GM18873 (cell line): Measurements from ENCODE around the gene VAMP5.
"Not testable (repeated sequence)": the region's sequence is repeated elsewhere in the genome, so short reads cannot be mapped to it uniquely, and the experiment has no call there.

Experiments
- ATAC-seq: cut with Tn5 transposase; IDR thresholded peaks from one replicate; pipeline ENCODE4 v1.9.1; 2021; ENCODE audit warnings: mild to moderate bottlenecking, moderate library complexity, moderate number of reproducible peaks; ENCODE audit not compliant: unreplicated experiment, low FRiP score

The VAMP5 gene

GRCh38 chr2:85599468-85600234 lies 15.4 kb downstream of the VAMP5 start:
- no peak for ATAC-seq

DNA sequence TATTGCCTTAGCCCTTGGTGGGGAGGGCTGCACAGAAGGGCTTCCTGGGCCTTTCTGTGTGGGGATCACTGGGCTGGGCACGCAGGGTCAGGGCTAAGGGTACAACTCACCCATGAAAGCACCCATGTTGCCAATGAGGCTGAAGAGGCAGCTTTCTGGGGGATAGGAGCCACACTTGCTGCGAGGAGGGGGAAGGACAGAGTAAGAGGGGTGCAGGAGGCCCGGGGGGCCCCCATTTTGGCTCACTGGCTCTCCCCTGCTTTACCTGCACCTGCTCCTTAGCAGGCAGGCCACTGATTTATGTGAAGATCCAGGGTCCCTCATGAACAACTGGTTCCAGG lies 16.0 kb downstream of the VAMP5 start:
- ATAC-seq: no peak

DNA sequence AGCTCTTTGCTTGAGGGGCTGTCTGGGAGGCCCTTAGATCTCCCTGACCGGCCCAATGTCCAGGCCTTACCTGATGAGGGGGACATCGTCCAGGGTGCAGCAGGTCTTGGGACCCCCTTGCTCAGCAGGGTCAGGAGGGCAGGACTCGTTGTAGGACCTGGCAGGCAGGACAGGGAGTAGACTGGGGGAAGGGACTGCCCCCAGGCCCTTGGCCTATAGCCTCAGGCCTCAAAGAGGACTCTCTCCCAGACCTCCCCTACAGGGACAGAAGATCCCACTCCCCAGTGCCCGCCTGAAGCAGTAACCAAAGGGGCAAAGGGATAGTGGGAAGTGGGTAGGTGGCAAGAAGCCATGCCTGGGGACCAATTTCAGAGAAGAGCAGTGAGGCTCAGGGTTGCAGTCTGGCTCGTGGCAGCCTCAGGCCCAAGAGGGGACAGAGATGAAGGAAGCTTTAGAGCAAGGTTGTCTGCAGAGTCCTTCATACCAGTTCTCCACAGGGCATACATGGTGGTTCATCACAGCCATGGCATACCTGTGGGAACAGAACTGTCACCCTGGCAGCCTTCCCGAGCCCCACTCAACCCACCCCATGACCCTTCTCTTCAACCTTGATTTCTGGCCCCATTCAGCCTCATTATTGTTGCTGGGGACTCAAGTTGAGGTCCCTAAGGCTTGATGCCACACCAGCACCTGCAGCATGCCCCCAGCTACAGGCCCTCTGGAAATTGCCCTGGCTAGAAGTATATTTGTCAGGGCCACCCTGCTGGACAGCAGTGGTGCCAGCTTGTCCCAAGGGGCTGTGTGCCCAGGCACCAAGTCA lies 16.9 kb downstream of the VAMP5 start:
- ATAC-seq: no peak

DNA sequence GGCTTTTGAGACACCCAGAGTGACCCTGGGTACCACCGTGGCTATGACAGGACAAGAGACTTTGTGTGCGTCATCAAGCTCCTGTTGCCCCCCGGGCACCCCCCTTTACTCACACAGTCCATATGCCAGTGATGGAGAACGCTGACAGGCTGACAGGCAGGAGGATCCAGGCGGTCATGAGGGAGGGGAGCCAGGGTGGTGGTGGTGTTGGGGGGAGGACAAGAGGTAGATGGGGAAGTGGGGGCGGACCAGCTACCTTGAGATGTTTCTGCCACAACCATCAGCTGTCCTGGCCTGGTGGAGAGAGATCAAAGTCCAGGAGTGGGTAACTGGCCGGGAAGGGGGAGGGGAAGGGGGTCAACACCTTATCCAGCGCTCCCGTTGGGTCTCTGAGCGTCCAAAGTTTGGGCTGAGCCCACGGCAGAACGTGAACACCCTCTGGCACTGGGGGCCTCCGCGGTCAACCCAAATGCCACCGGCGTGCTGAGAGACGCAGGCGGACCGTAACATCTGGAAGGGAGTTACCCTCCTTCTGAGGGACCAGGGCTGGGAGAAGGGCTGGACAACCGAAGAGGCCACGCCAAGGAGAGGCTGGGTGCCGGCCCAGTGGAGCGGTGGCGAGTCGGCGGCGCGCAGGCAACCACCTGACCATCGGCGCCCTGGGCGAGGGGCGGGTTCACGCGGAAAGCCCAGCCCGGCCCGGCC lies 17.7 kb downstream of the VAMP5 start:
- ATAC-seq: peak; percentile 31

- ATAC-seq: peak; percentile 82
Measured at GRCh38 chr2:85602476-85603234, 18.4 kb downstream of the VAMP5 start, which contains the start of gene TMEM150A. TMEM150A (minus strand) TSS chr2:85602698; CDS start chr2:85601948, 750 bp downstream.

GRCh38 chr2:85604133-85604444 lies 19.9 kb downstream of the VAMP5 start:
- not testable (repeated sequence) for ATAC-seq

GRCh38 chr2:85604568-85605339 lies 20.5 kb downstream of the VAMP5 start:
- ATAC-seq: no peak

DNA sequence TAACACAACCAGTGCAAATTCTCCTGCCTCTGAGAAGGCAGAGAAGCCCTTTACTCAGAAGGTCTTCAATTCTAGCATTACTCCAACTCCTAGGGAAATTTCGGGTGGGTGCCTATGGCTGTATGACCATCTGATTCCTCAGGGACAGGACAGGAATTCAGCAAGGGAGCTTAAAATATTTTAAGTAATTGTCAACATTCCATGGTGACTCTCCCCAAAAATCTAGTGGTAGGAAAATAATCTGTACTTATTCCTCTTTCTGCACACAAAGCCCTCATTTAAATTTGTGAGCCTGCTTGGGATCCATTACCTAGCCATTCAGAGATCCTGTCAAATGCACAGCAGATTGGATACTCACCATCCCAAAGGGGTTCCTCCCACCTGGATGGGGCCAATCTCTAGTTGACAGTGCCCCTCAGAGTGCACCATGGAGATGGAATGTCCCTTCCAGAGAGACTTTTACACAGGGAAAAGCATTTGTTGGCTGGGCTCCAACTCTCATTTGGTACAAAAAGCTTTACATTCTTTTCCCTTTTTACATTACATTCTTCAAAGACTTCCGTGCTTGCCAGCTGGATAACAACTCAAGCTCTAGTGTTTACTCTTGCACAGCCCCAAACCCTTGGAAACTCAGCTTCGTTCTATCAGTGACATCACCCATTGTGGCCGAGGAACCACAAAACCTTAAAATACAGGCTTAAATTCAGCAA lies 21.3 kb downstream of the VAMP5 start:
- ATAC-seq: no peak

- ATAC-seq: no peak
Measured at GRCh38 chr2:85606116-85606455, 21.9 kb downstream of the VAMP5 start.

DNA sequence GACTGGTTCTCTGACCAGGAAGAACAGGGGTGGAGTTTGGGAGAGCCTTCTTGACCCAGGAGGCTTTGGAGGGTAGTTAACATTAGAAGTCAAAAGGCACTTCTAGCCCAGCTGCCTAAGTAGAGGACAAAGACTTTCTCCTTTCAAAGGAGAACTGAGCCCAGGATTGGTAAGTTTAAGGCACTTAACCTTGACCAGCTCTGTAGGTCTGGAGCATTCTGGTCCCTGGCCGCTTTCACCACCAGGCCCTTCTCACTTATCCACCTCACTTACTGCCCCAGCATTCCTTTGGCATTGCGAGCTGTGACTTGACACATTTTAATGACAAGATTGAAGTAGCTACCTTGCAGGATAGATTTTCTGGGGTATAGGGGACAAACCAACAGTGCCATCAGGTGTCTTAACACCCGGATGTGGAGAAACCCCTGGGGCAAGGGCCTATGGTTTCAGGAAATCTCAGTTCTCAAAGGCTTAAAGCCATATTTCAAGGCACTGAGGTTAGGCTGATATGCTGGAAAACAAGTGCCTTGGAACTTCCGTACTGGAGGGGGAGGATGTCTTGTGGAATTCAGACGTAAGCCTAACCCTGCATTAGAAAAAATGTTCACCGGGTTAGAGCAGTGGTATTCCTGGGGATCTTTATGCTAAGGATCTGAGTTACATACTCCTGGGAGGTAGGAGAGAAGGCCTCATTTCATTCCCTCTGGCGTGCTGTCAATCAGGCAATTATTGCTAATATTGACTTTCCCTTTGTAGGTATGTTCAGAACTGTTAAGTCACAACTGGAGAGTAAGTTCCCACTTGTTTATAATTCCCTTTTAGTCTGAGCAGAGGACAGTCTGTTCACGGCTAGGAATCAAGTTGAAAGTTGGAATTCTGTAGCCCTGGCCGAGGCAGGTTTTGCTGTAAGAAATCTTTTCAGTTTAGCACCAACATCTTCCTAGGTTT lies 23.3 kb downstream of the VAMP5 start:
- no peak for ATAC-seq

DNA sequence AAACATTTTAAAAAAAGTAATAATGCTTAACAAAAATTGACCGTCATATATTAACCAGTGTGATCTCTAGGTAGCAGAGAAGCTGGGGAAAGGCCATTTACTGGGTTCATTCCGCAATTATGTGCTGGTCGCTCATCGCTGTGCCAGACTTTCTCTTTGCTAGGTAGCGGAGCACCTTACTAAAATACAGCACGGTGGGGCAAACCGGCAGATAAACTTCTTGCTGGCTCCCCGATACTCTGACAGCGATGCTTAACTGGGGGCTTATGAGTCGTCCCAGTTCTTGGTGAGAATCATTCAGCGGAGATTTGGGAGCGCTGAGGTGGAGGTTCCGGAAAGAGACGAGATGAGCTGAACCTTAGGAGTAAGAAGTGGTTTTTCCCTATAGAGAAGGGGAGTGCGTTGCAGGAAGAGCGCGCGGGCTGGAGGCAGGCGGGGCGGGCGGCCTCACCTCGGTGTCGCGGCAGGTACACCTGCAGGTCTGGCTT lies 27.0 kb downstream of the VAMP5 start:
- ATAC-seq: peak; percentile 1

DNA sequence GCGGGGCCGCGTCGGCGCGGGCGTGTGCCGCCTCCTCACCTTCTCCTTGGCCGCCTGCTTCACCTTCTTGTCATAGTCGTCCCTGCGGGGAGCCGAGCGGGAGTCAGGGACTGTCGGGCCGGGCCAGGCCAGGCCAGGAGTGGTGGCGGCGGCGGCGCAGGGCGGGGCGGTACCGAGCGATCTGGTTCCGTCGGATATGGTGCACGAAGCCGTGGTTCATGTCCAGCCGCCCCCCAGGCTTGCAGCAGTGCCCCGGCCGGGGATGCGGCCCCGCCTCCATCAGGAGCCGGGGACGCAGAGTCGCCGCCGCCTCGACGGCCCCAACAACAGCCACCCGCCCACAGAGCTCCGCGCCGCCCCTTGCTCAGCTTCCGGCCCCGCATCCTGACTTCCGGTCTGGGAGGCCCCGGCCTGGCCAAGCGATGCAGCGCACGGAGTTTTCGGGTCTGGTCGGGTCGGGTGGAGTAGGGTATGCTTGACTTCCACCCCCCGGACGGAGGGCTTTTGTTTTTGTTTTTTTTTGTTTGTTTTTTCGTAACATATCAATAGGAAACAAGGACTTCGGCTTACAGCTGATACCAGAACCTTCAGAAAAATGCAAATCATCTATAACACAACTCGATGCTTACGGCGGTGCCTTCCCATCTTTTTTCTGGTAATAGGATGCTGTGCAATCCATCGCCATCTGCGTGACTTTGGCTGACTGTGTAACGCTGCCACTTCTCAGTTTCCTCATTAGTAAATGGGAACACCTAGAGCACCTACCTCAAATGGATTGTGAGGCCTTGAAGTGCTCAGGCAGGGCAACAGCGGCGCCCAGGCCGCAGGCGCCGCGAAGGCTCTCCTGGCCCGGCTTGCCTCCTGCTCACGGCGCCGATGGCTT lies 27.7 kb downstream of the VAMP5 start, which contains the start of gene C2orf68:
TSS of gene C2orf68 (minus strand) at position 362 of the 883 bp plus-strand sequence. CDS start at position 280, 82 bp downstream.
- peak; percentile 68 for ATAC-seq

DNA sequence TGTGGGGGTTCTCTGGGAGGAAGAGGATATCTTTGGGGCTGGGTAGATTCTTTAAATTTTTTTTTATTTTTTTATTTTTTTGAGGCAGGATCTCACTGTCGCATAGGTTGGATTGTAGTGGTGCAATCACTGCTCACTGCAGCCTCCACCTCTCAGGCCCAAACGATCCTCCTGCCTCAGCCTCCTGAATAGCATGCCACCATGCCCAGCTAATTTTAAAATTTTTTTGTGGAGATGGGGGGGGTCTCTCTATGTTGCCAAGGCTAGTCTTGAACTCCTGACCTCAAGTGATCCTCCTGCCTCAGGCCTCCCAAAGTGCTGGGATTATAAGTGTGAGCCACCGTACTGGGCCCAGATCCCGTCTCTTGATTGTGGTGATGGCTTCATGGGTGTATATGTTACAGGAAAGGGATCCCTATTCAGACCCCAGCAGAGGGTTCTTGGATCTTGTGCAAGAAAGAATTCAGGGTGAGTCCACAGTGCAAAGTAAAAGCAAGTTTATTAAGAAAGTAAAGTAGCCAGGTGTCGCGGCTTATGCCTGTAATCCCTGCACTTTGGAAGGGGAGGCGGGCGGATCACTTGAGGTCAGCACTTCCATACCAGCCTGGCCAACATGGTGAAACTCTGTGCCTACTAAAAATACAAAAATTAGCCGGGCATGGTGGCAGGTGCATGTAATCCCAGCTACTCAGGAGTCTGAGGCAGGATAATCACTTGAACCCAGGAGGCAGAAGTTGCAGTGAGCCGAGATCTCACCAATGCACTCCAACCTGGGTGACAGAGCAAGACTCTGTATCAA lies 29.7 kb downstream of the VAMP5 start:
- ATAC-seq: no peak

- not testable (repeated sequence) for ATAC-seq
Measured at GRCh38 chr2:85614757-85615156, 30.5 kb downstream of the VAMP5 start.

DNA sequence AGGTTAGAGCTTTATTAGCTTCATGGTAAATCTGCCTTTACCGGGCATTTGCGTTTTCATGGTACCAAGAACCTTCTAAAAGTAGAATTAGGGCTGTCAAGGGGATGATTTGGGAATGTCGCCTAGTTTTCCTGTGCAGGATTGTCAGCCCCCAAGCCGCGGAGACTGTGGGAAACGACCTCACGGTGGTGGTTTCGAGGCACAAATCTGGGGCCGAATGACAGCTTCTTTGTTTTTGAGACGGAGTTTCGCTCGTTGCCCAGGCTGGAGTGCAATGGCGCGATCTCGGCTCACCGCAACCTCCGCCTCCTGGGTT lies 31.1 kb downstream of the VAMP5 start:
- no peak for ATAC-seq

- not testable (repeated sequence) for ATAC-seq
Measured at GRCh38 chr2:85617723-85618122, 33.5 kb downstream of the VAMP5 start.
